CD4-positive, CD25-positive, alpha-beta regulatory T cell (primary cell): ENCODE data around the gene CNNM2. TPM values are rescaled to one million over a fixed set of nuclear protein-coding genes. Genes with fewer than 3 reads are reported as not detected.
A peak's percentile ranks its signal among the peaks of the same experiment; 100 is the strongest.

ENCODE experiments used
- ATAC-seq, 2 donors: fragments of 150-1000 bp; cut with Tn5 transposase; one replicate each; pipeline ENCODE4 v1.10.0; 2021; ENCODE audit warnings: low read depth in 2 of 2, moderate number of reproducible peaks in 2 of 2, moderate library complexity in 1 of 2
- DNase-seq, 3 donors: peaks; one replicate each; pipeline versions ENCODE4 v3.0.0 to v3.0.0-alpha.2; 2012 to 2022; ENCODE audit warnings: mixed read lengths in 1 of 3
- H3K27ac ChIP-seq: one replicate; pipeline ENCODE4 v1.7.0; 2013; ENCODE audit warnings: mild to moderate bottlenecking, low read length; ENCODE audit not compliant: insufficient read depth, poor library complexity, severe bottlenecking
- H3K27me3 ChIP-seq: one replicate; pipeline ENCODE4 v1.7.0; 2013; ENCODE audit warnings: low read length; ENCODE audit not compliant: control insufficient read depth, insufficient read depth
- H3K36me3 ChIP-seq: one replicate; pipeline ENCODE4 v1.7.0; 2013; ENCODE audit warnings: mild to moderate bottlenecking, low read length, moderate library complexity; ENCODE audit not compliant: control insufficient read depth, insufficient read depth
- H3K4me1 ChIP-seq: 2 replicates; pipeline ENCODE4 v1.7.0; 2013; ENCODE audit warnings: mild to moderate bottlenecking, low read length; ENCODE audit not compliant: insufficient read depth, control insufficient read depth, poor library complexity, severe bottlenecking
- H3K4me3 ChIP-seq: one replicate; pipeline ENCODE4 v1.7.0; 2013; ENCODE audit warnings: low read depth, mild to moderate bottlenecking, low read length, moderate library complexity
- H3K9me3 ChIP-seq, 2 experiments: 1 replicate in 1 of 2; 2 replicates in 1 of 2; pipeline ENCODE4 v1.7.0; 2013; ENCODE audit warnings: low read length in 2 of 2, mild to moderate bottlenecking in 1 of 2, moderate library complexity in 1 of 2; ENCODE audit not compliant: control insufficient read depth in 2 of 2
- H3K27ac Mint-ChIP-seq, 3 donors: one replicate each; pipeline ENCODE4 v1.8.0; 2020 to 2022; ENCODE audit warnings: mild to moderate bottlenecking in 3 of 3, mixed read lengths in 3 of 3, moderate library complexity in 2 of 3
- H3K27me3 Mint-ChIP-seq: one replicate; pipeline ENCODE4 v1.8.0; 2022; ENCODE audit warnings: mild to moderate bottlenecking, mixed read lengths
- H3K36me3 Mint-ChIP-seq: one replicate; pipeline ENCODE4 v1.8.0; 2020; ENCODE audit warnings: mixed read lengths
- H3K4me1 Mint-ChIP-seq, 4 donors: one replicate each; pipeline ENCODE4 v1.8.0; 2020 to 2022; ENCODE audit warnings: mixed read lengths in 4 of 4, mild to moderate bottlenecking in 1 of 4
- H3K4me3 Mint-ChIP-seq, 4 donors: one replicate each; pipeline ENCODE4 v1.8.0; 2020 to 2022; ENCODE audit warnings: mild to moderate bottlenecking in 4 of 4, mixed read lengths in 4 of 4, moderate library complexity in 3 of 4
- H3K9me3 Mint-ChIP-seq, 7 donors: one replicate each; pipeline ENCODE4 v1.8.0; 2020 to 2022; ENCODE audit warnings: mixed read lengths in 7 of 7, mild to moderate bottlenecking in 3 of 7, moderate library complexity in 2 of 7
- polyA plus RNA-seq, 4 donors: library from polyadenylated mRNA; unstranded; fragments of 300-500 nt; fragmentation: Illumina TruSeq; gene quantifications; one replicate each; pipeline ENCODE4 v1.2.3, GENCODE V29; 2021
- total RNA-seq: library from RNA; stranded (reverse); gene quantifications from one replicate; pipeline ENCODE4 v1.2.3, GENCODE V29; 2022

The CNNM2 gene
- total and polyA plus RNA-seq, 5 donors from 2014 or later, result 3.5 to 13.3 (median 6.3) TPM

DNA sequence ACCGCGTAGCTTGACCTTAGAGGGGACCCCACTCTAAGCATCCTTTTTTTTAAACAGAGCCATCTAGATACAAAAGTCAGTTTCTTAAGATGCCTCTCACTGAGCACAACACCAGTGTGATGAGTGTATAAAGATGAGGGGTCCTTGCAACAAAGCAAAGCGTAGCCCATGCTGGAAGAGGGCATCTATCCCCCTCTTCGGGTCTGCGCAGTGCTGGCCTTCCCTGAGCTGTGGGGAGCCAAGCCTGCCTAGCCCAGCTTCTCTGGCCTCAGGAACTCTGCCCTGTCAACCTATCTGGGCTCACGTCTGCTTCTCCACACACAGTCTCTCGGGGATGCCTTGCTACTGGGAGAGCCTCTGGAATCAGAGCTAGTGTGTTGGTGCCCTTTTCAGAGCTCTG is 161.0 kb downstream of the CNNM2 start:
- no peaks in the 10 kb centered on the region for H3K27me3 Mint-ChIP-seq
- H3K9me3 Mint-ChIP-seq, result no peaks in the 10 kb centered on the region
- peaks cover 36% of the 10 kb centered on the region for H3K36me3 Mint-ChIP-seq
- Histone ChIP-seq H3K4me3 (no peak overlapping the region), H3K27ac (no peak overlapping the region), H3K9me3 (no peaks in the 10 kb centered on the region), H3K27me3 (no peaks in the 10 kb centered on the region), H3K4me1 (no peaks in the 10 kb centered on the region), H3K36me3 (peaks cover 24% of the 10 kb centered on the region)
- no peaks in the 10 kb centered on the region for H3K4me1 Mint-ChIP-seq
- DNase-seq (no peak), ATAC-seq (no peak)
- no peak overlapping the region for H3K4me3 Mint-ChIP-seq
- H3K27ac Mint-ChIP-seq, result peak overlapping the region in 1 of 3 donors; percentile 4

DNA sequence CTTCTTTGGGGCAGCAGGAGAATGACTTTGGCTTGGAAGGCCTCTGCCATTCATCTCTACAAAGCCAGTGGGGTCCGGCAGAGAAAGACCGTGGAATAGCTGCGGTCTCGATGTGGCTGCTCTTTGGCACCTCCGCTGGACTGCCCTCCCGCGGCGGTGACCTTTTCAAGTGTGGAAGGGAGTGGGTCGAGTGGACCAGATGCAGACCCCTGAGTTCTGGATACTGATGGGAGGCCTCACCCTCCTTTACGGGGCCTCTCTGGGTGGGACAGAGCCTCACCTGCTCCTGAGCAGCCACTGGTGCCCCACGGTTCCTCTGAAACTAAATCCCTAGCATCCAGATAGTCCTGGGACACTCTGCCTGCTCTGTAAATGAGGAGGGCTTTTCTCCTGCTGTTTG is 161.9 kb downstream of the CNNM2 start:
- Mint-ChIP-seq H3K27me3 (no peaks in the 10 kb centered on the region), H3K9me3 (no peaks in the 10 kb centered on the region), H3K36me3 (peaks cover 33% of the 10 kb centered on the region), H3K4me3 (no peak overlapping the region), H3K4me1 (no peaks in the 10 kb centered on the region), H3K27ac (peak overlapping the region in 1 of 3 donors; percentile 36)
- Histone ChIP-seq H3K4me1 (no peaks in the 10 kb centered on the region), H3K9me3 (no peaks in the 10 kb centered on the region), H3K27me3 (no peaks in the 10 kb centered on the region), H3K36me3 (peaks cover 25% of the 10 kb centered on the region), H3K4me3 (no peak overlapping the region), H3K27ac (no peak overlapping the region)
- ATAC-seq (no peak), DNase-seq (no peak)

DNA sequence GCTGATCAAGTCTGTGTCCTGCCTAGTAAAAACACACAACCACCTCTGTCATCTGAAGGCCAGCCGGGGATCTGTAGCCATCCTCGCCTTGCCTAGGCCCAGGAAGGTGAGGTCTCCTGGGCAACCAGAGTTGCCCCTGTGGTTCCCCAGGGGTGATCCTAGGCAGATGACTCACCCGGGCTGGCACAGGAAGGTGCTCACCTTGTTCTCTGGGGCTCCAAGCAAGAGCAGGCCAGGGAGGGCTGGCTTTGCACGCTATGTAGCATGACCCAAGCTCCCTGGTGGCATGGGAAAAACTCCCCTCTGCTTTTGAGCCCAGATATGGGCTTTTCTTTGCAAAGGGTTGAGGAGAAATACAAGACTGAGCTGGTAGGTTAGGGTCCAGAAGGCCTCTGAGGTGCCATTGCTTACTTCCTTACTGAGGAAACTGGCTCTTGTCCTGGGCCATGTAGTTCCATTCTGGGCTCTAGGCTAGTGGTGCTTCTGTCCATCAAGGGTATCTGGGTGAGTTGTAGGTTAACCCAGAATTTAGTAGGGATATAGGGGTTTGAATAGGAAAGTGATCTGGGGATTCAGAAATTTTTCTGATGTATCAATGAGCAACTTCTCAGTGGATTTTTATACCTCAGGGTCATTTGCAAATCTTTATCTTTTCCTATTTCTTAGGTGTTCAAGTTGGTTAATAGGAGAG is 162.9 kb downstream of the CNNM2 start:
- DNase-seq, result no peak
- Mint-ChIP-seq H3K4me1 (no peaks in the 10 kb centered on the region), H3K9me3 (no peaks in the 10 kb centered on the region), H3K36me3 (peaks cover 31% of the 10 kb centered on the region), H3K4me3 (no peak overlapping the region), H3K27ac (peak overlapping the region in 1 of 3 donors; percentile 36), H3K27me3 (no peaks in the 10 kb centered on the region)
- Histone ChIP-seq H3K4me1 (no peaks in the 10 kb centered on the region), H3K27ac (no peak overlapping the region), H3K36me3 (peaks cover 30% of the 10 kb centered on the region), H3K4me3 (no peak overlapping the region), H3K27me3 (no peaks in the 10 kb centered on the region), H3K9me3 (no peaks in the 10 kb centered on the region)
- no peak for ATAC-seq

DNA sequence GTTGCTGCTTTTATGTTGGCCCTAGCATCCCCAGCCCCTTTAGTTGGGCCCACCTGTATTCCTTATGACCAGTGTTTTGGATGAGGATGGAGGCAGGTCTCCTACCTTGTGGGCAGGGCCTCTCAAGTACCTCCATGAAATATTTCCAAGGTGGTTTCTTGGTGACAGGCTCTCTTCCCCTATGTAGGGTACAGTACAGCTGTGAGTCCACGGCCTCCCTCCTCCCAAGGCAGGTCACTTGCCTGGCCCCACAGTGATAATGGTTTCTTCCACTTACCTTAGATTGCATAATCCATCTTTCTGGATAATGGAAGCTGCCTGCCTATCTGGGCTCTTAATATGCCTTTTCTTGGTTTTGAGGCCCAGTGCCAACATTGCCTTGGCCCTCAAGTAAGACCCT is 164.6 kb downstream of the CNNM2 start:
- H3K27ac Mint-ChIP-seq, result peak overlapping the region in 1 of 3 donors; percentile 62
- H3K4me1 Mint-ChIP-seq, result no peaks in the 10 kb centered on the region
- H3K9me3 ChIP-seq, result no peaks in the 10 kb centered on the region
- H3K36me3 ChIP-seq, result peaks cover 24% of the 10 kb centered on the region
- H3K27me3 Mint-ChIP-seq, result no peaks in the 10 kb centered on the region
- H3K27ac ChIP-seq, result no peak overlapping the region
- DNase-seq (no peak), ATAC-seq (no peak)
- H3K27me3 ChIP-seq, result no peaks in the 10 kb centered on the region
- no peak overlapping the region for H3K4me3 Mint-ChIP-seq
- no peak overlapping the region for H3K4me3 ChIP-seq
- H3K4me1 ChIP-seq, result no peaks in the 10 kb centered on the region
- H3K9me3 Mint-ChIP-seq, result no peaks in the 10 kb centered on the region
- H3K36me3 Mint-ChIP-seq, result peaks cover 22% of the 10 kb centered on the region

DNA sequence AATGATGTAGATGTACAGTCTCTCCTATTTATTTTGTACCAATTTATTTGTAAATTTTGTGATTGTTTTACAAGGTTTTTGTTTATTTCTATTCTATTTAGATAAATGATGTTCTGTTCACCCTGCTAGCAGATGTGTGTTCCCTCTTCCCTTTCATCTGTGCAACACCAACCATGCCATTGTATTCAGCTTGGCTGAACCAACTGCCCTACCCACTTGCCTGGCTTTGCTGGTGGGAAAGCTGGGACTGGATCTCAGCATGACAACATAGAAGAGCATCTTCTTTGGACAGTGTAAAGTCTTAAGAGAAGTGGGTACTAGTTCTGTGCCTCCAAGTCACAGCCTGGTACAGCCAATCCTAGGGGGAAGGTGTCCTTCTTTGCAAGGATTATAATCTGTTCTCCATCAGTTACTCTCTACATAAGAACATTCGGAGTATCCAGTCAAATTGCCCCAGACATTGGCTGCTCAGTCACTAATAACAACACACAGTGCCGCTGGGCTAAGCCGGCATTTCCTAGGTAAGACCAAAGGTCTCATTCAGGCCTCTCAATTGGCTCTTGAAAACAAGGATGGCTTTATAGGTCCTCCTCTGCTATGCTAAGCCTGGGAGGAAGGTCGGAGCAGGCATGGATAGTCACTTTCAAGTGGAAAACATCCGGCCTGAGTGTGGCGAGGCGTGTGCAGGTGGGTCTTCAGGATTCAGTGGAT is 165.3 kb downstream of the CNNM2 start:
- ATAC-seq, result no peak

DNA sequence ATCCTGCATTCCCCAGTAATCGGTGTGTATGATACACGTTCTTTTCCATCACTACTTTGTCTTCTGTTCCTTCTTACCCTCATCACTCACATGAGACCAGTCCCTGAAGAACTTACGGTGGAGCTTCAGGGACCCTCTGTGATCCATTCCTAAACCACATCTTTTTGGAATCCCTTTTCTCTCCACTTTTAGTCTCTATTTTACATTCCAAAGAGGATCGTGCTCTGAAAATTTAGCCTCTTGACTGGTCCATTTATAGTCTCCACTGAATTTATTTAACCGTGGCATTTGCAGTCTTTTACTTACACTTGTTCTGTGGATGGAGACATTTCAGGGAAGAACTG is 165.9 kb downstream of the CNNM2 start:
- Mint-ChIP-seq H3K4me3 (no peak overlapping the region), H3K4me1 (no peaks in the 10 kb centered on the region), H3K9me3 (no peaks in the 10 kb centered on the region), H3K27ac (peak overlapping the region in 2 of 3 donors; percentile 12 to 37), H3K27me3 (no peaks in the 10 kb centered on the region), H3K36me3 (peaks cover 24% of the 10 kb centered on the region)
- ATAC-seq, result no peak
- H3K27ac ChIP-seq, result no peak overlapping the region
- peaks cover 26% of the 10 kb centered on the region for H3K36me3 ChIP-seq
- DNase-seq, result no peak
- no peaks in the 10 kb centered on the region for H3K27me3 ChIP-seq
- no peak overlapping the region for H3K4me3 ChIP-seq
- H3K9me3 ChIP-seq, result no peaks in the 10 kb centered on the region
- H3K4me1 ChIP-seq, result no peaks in the 10 kb centered on the region

More for the DNA sequence above, 165.3 kb downstream of the CNNM2 start:
- Mint-ChIP-seq H3K9me3 (no peaks in the 10 kb centered on the region), H3K4me1 (no peaks in the 10 kb centered on the region), H3K27ac (peak overlapping the region; percentile 37 to 62 (median 59)), H3K4me3 (no peak overlapping the region), H3K36me3 (peaks cover 22% of the 10 kb centered on the region), H3K27me3 (no peaks in the 10 kb centered on the region)
- Histone ChIP-seq H3K4me3 (no peak overlapping the region), H3K36me3 (peaks cover 21% of the 10 kb centered on the region), H3K9me3 (no peaks in the 10 kb centered on the region), H3K27me3 (no peaks in the 10 kb centered on the region), H3K27ac (no peak overlapping the region), H3K4me1 (no peaks in the 10 kb centered on the region)
- no peak for DNase-seq

DNA sequence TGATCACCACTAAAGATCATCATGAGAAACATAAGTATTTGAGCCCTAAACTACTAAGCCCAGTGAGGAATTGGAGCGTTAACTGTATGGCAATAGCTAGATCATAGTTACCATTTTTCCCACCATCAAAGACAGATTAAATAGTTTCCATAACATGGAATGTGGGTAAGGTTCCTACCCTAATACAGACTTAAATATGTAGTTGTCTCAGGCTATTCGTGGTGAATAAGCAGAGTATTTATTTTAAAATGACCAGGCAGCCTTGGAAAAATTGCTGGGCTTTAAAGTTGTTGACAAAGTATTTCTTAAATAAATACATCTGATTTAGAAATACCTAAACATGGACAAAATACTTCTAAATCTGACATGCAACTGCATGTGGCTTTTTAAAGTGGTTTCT is 168.2 kb downstream of the CNNM2 start:
- Histone ChIP-seq H3K9me3 (no peaks in the 10 kb centered on the region), H3K27me3 (no peaks in the 10 kb centered on the region), H3K4me1 (no peaks in the 10 kb centered on the region), H3K27ac (no peak overlapping the region), H3K36me3 (peaks cover 46% of the 10 kb centered on the region), H3K4me3 (no peak overlapping the region)
- ATAC-seq (no peak), DNase-seq (no peak)
- no peaks in the 10 kb centered on the region for H3K27me3 Mint-ChIP-seq
- H3K9me3 Mint-ChIP-seq, result no peaks in the 10 kb centered on the region
- H3K4me3 Mint-ChIP-seq, result no peak overlapping the region
- peaks cover 43% of the 10 kb centered on the region for H3K36me3 Mint-ChIP-seq
- no peaks in the 10 kb centered on the region for H3K4me1 Mint-ChIP-seq
- H3K27ac Mint-ChIP-seq, result no peak overlapping the region

DNA sequence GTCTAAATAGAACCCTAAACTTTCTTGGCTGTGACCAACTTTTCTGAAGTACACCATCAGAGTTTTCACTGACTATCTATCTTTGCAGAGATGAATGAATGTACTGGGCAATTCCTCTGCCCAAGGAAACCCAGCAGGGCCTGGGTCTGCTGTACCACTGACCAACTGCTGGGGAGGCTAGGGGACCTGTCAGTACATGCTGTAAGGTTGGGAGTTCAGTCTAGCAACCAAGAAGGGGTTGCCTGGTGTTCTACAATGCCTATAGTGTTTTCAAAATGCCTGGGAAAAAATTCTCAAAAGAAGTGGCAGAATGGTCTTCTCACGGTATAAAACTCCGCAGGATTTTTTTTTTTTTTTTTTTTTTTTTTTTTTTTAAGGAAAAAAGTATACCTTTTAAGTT is 168.7 kb downstream of the CNNM2 start:
- H3K36me3 ChIP-seq, result peaks cover 52% of the 10 kb centered on the region
- DNase-seq (no peak), ATAC-seq (no peak)
- Mint-ChIP-seq H3K4me1 (no peaks in the 10 kb centered on the region), H3K9me3 (no peaks in the 10 kb centered on the region), H3K27me3 (no peaks in the 10 kb centered on the region), H3K36me3 (peaks cover 43% of the 10 kb centered on the region), H3K4me3 (no peak overlapping the region), H3K27ac (no peak overlapping the region)
- no peak overlapping the region for H3K4me3 ChIP-seq
- H3K27me3 ChIP-seq, result no peaks in the 10 kb centered on the region
- H3K9me3 ChIP-seq, result no peaks in the 10 kb centered on the region
- no peaks in the 10 kb centered on the region for H3K4me1 ChIP-seq
- H3K27ac ChIP-seq, result no peak overlapping the region
